Hindlimb muscle (tissue), 1 donor: ENCODE results near the gene CDHR4. TPM values are rescaled to one million over a fixed set of nuclear protein-coding genes. Genes with fewer than 3 reads are reported as not detected.
"Not testable (repeated sequence)": the region's sequence is repeated elsewhere in the genome, so short reads cannot be mapped to it uniquely, and the experiment has no call there.

ENCODE experiments used
- DNase-seq: peaks from one replicate; pipeline ENCODE4 v3.0.0-alpha.2; 2013
- polyA plus RNA-seq: library from polyadenylated mRNA; unstranded; fragments of 120-200 nt; gene quantifications from one replicate; pipeline ENCODE4 v1.2.1, GENCODE V29; 2013; ENCODE audit not compliant: insufficient read length

The CDHR4 gene
- polyA plus RNA-seq, 1 donor: not detected

GRCh38 chr3:49803465-49804140 lies 3.9 kb upstream of the CDHR4 start:
- peak; percentile 72 for DNase-seq

- DNase-seq: peak; percentile 90
Observed at GRCh38 chr3:49802719-49803464, 3.2 kb upstream of the CDHR4 start, which contains the start of gene INKA1. Gene INKA1 (plus strand): TSS chr3:49803261. CDS start chr3:49803393, 132 bp downstream.

GRCh38 chr3:49801160-49801559 lies 1.5 kb upstream of the CDHR4 start:
- no peak for DNase-seq

- DNase-seq: no peak
Observed at GRCh38 chr3:49799105-49799504, 568 bp downstream of the CDHR4 start.

- no peak for DNase-seq
Observed at GRCh38 chr3:49794926-49795905, 4.5 kb downstream of the CDHR4 start.

- DNase-seq: no peak
Observed at GRCh38 chr3:49794431-49794830, 5.2 kb downstream of the CDHR4 start.

- DNase-seq: no peak
Observed at GRCh38 chr3:49793486-49794085, 6.1 kb downstream of the CDHR4 start.

GRCh38 chr3:49792371-49793150 lies 7.1 kb downstream of the CDHR4 start:
- no peak for DNase-seq

- no peak for DNase-seq
Observed at GRCh38 chr3:49791571-49791970, 8.1 kb downstream of the CDHR4 start.

- DNase-seq: no peak
Observed at GRCh38 chr3:49790626-49791411, 8.9 kb downstream of the CDHR4 start.

- no peak for DNase-seq
Observed at GRCh38 chr3:49788056-49788455, 11.6 kb downstream of the CDHR4 start.

- no peak for DNase-seq
Observed at GRCh38 chr3:49787536-49787935, 12.1 kb downstream of the CDHR4 start.

- DNase-seq: no peak
Observed at GRCh38 chr3:49787182-49787464, 12.6 kb downstream of the CDHR4 start.

GRCh38 chr3:49786357-49787181 lies 13.1 kb downstream of the CDHR4 start, which contains the start of gene IP6K1:
Gene IP6K1 (minus strand): TSS chr3:49786542. CDS start chr3:49748040, 38,502 bp downstream.
- peak; percentile 100 for DNase-seq

- DNase-seq: peak; percentile 18
Observed at GRCh38 chr3:49785565-49786356, 13.9 kb downstream of the CDHR4 start.

- DNase-seq: not testable (repeated sequence)
Observed at GRCh38 chr3:49782277-49782676, 17.4 kb downstream of the CDHR4 start.

- DNase-seq: no peak
Observed at GRCh38 chr3:49781415-49782199, 18.1 kb downstream of the CDHR4 start.

- not testable (repeated sequence) for DNase-seq
Observed at GRCh38 chr3:49780975-49781365, 18.7 kb downstream of the CDHR4 start.
